Measurements from ENCODE around the gene DEFB123. TPM values are rescaled to one million over a fixed set of nuclear protein-coding genes. Genes with fewer than 3 reads are reported as not detected.

Gene DEFB123
- polyA plus RNA-seq, 3 donors, result not detected

- Histone ChIP-seq H3K4me2 (replicated peaks; ENCODE audit: extremely low read depth, low read length, poor library complexity, severe bottlenecking) (no peak overlapping the region), H3K9ac (ENCODE audit: insufficient read depth, low read length, poor library complexity, severe bottlenecking) (no peak overlapping the region), H3K9me3 (replicated peaks in 1 of 2; ENCODE audit: control insufficient read depth in 1 of 2, insufficient read depth in 1 of 2, low read length in 2 of 2) (no peaks in the 10 kb centered on the region), H3K4me3 (replicated peaks in 1 of 3; ENCODE audit: low read depth in 2 of 3, low read length in 3 of 3) (no peak overlapping the region), H3K36me3 (replicated peaks in 1 of 2; ENCODE audit: control insufficient read depth in 1 of 2, insufficient read depth in 2 of 2, low read length in 2 of 2) (no peaks in the 10 kb centered on the region), H3K4me1 (ENCODE audit: control insufficient read depth in 1 of 2, insufficient read depth in 2 of 2, low read length in 2 of 2) (peaks cover 0 to 3% of the 10 kb centered on the region in 2 donors), H3K79me2 (ENCODE audit: insufficient read depth, low read length) (no peaks in the 10 kb centered on the region), H3K27ac (ENCODE audit: low read depth in 1 of 2, low read length in 2 of 2) (no peak overlapping the region), H3K27me3 (ENCODE audit: control insufficient read depth in 2 of 2, insufficient read depth in 2 of 2, low read length in 2 of 2) (no peaks in the 10 kb centered on the region), H2AFZ (ENCODE audit: insufficient read depth, low read depth, low read length, poor library complexity, severe bottlenecking) (no peak overlapping the region), H4K20me1 (ENCODE audit: insufficient read depth, low read length) (no peaks in the 10 kb centered on the region)
- whole genome bisulfite sequencing (ENCODE audit: insufficient coverage), result 57% methylated on average over 5 of the region's 6 CpGs
- intact Hi-C loops (cut with micrococcal nuclease), result no loop called here
- DNase-seq, result no peak
- no peak overlapping the region for H3K27ac Mint-ChIP-seq
- H3K4me1 Mint-ChIP-seq, result no peaks in the 10 kb centered on the region
- no peak overlapping the region for H3K4me3 Mint-ChIP-seq
- no peaks in the 10 kb centered on the region for H3K36me3 Mint-ChIP-seq
- peaks cover 0 to 2% (median 0%) of the 10 kb centered on the region in 7 donors for H3K9me3 Mint-ChIP-seq
- TF ChIP-seq CTCF (IDR thresholded peaks at IDR 0.05), result no peak
- H3K27me3 Mint-ChIP-seq (ENCODE audit: low read depth in 3 of 3), result peaks cover 5 to 9% (median 5%) of the 10 kb centered on the region in 3 donors
These were observed 57.6 kb downstream of the DEFB123 start for GRCh38 chr20:31497838-31498540.

Other genes with a start within 250 kb of the DEFB123 start
- not detected for gene DEFB115, start 183.0 kb upstream of the DEFB123 start, polyA plus RNA-seq
- gene DEFB116, start 132.0 kb upstream of the DEFB123 start, polyA plus RNA-seq, result not detected
- gene DEFB118, start 72.0 kb upstream of the DEFB123 start, polyA plus RNA-seq, result not detected
- not detected for gene DEFB119, start 50.0 kb upstream of the DEFB123 start, polyA plus RNA-seq
- not detected for gene DEFB121, start 34.4 kb upstream of the DEFB123 start, polyA plus RNA-seq
- gene DEFB124, start 34.5 kb downstream of the DEFB123 start, polyA plus RNA-seq, result not detected
- not detected for gene REM1, start 34.7 kb downstream of the DEFB123 start, polyA plus RNA-seq
- gene HM13, start 73.8 kb downstream of the DEFB123 start, polyA plus RNA-seq, result 100 to 1,000 TPM; 199 to 329 (median 320) TPM
- 100 to 1,000 TPM in 1 of 3 donors, 10 to 100 TPM in 1, 1 to 10 TPM in 1; 3.9 to 129 (median 12.5) TPM for gene ID1, start 164.7 kb downstream of the DEFB123 start, polyA plus RNA-seq
- not detected for gene COX4I2, start 197.3 kb downstream of the DEFB123 start, polyA plus RNA-seq

Data from CD14-positive monocyte (primary cell).